Activated gamma-delta T cell treated with Interleukin-2 at 50 U/mL for 16 hours (primary cell): ENCODE measurements around the gene APOC4.
"Not testable (repeated sequence)": the region's sequence is repeated elsewhere in the genome, so short reads cannot be mapped to it uniquely, and the experiment has no call there.

Experiments used
- DNase-seq: peaks from one replicate; pipeline ENCODE4 v3.0.0-alpha.2; 2020

Gene APOC4

GRCh38 chr19:44924243-44924725 lies 17.8 kb upstream of the APOC4 start:
- no peak for DNase-seq

GRCh38 chr19:44925114-44925891 lies 16.7 kb upstream of the APOC4 start:
- DNase-seq: no peak

- DNase-seq: not testable (repeated sequence)
Observed at GRCh38 chr19:44926245-44927077, 15.6 kb upstream of the APOC4 start.

- no peak for DNase-seq
Observed at GRCh38 chr19:44927746-44928145, 14.3 kb upstream of the APOC4 start.

GRCh38 chr19:44930088-44930487 lies 11.9 kb upstream of the APOC4 start:
- no peak for DNase-seq

- no peak for DNase-seq
Observed at GRCh38 chr19:44931541-44931940, 10.5 kb upstream of the APOC4 start.

- no peak for DNase-seq
Observed at GRCh38 chr19:44939668-44940067, 2.4 kb upstream of the APOC4 start.

GRCh38 chr19:44943801-44944249 lies 1.8 kb downstream of the APOC4 start:
- DNase-seq: no peak

- DNase-seq: no peak
Observed at GRCh38 chr19:44947041-44947581, 5.1 kb downstream of the APOC4 start.

- DNase-seq: no peak
Observed at GRCh38 chr19:44948237-44948636, 6.2 kb downstream of the APOC4 start.

- DNase-seq: no peak
Observed at GRCh38 chr19:44948763-44949374, 6.8 kb downstream of the APOC4 start.

GRCh38 chr19:44949550-44949949 lies 7.5 kb downstream of the APOC4 start:
- DNase-seq: no peak

- DNase-seq: peak; percentile 62
Observed at GRCh38 chr19:44951179-44952159, 9.4 kb downstream of the APOC4 start.

GRCh38 chr19:44954278-44954648 lies 12.2 kb downstream of the APOC4 start:
- DNase-seq: no peak

- peak; percentile 96 for DNase-seq
Observed at GRCh38 chr19:44954649-44955504, 12.8 kb downstream of the APOC4 start, which contains the start of gene CLPTM1. Gene CLPTM1 (plus strand): TSS chr19:44955380. CDS start chr19:44955396, 16 bp downstream.

- DNase-seq: no peak
Observed at GRCh38 chr19:44955505-44956439, 13.7 kb downstream of the APOC4 start.

GRCh38 chr19:44957526-44957925 lies 15.5 kb downstream of the APOC4 start:
- DNase-seq: no peak

GRCh38 chr19:44958090-44958489 lies 16.1 kb downstream of the APOC4 start:
- no peak for DNase-seq

GRCh38 chr19:44959691-44960090 lies 17.7 kb downstream of the APOC4 start:
- DNase-seq: no peak
